SK-N-SH (cell line): ENCODE data around the gene RNU4-1. TPM values are rescaled to one million over a fixed set of nuclear protein-coding genes. Genes with fewer than 3 reads are reported as not detected.

Source experiments
- CTCF ChIA-PET: fragments of 300-600, 350-600 bp; formaldehyde crosslinking; extraction: SDS; loops from one replicate; lab custom pipeline; 2021; lab: Yijun Ruan, JAX
- POLR2A ChIA-PET: fragments of 350-600 bp; sonication (Branson Sonifier 250); formaldehyde crosslinking; extraction: SDS; loops from one replicate; lab custom pipeline; 2020; ENCODE audit warnings: antibody characterized with exemption, inconsistent platforms; lab: Yijun Ruan, JAX
- DNase-seq: peaks from one replicate; pipeline ENCODE4 v3.0.0; 2012
- H2AFZ ChIP-seq: fragments of 200-600 bp; sonication (generic); 2 replicates; pipeline ENCODE4 v1.8.1; 2016; ENCODE audit warnings: antibody characterized with exemption, mild to moderate bottlenecking, low read depth
- H3F3A ChIP-seq: fragments of 200-600 bp; sonication (generic); replicated peaks from 2 replicates; pipeline ENCODE3; 2016; ENCODE audit warnings: antibody characterized with exemption, mild to moderate bottlenecking; ENCODE audit not compliant: insufficient read depth
- H3K27ac ChIP-seq, 2 experiments: fragments of 200-500 bp in 1 of 2; fragments of 200-600 bp in 1 of 2; sonication (Bioruptor generic) in 1 of 2; sonication (generic), shearing (Covaris generic) in 1 of 2; 2 replicates each; pipeline versions ENCODE4 v1.5.1 to v1.6.1; 2014 to 2016; ENCODE audit warnings: low read depth in 2 of 2, inconsistent platforms in 1 of 2, low read length in 1 of 2, mild to moderate bottlenecking in 1 of 2, mixed read lengths in 1 of 2
- H3K27me3 ChIP-seq: fragments of 200-600 bp; sonication (generic), shearing (Covaris generic); 2 replicates; pipeline ENCODE4 v1.6.1; 2016; ENCODE audit warnings: mixed run types; ENCODE audit not compliant: insufficient read depth
- H3K36me3 ChIP-seq, 2 experiments: fragments of 200-500 bp in 1 of 2; fragments of 200-600 bp in 1 of 2; sonication (Bioruptor generic) in 1 of 2; sonication (generic) in 1 of 2; replicated peaks in 1 of 2; 2 replicates each; pipeline versions ENCODE3 to v1.5.1; 2014 to 2016; ENCODE audit warnings: low read length in 1 of 2, mild to moderate bottlenecking in 1 of 2; ENCODE audit not compliant: insufficient read depth in 2 of 2, control insufficient read depth in 1 of 2
- H3K4me1 ChIP-seq, 2 experiments: fragments of 200-500 bp in 1 of 2; fragments of 200-600 bp in 1 of 2; sonication (Bioruptor generic) in 1 of 2; sonication (generic), shearing (Covaris generic) in 1 of 2; 2 replicates each; pipeline versions ENCODE4 v1.5.1 to v1.6.1; 2014 to 2016; ENCODE audit warnings: low read depth in 1 of 2, low read length in 1 of 2, mixed run types in 1 of 2; ENCODE audit not compliant: insufficient read depth in 2 of 2, control insufficient read depth in 1 of 2
- H3K4me2 ChIP-seq: fragments of 200-600 bp; sonication (generic), shearing (Covaris generic); 2 replicates; pipeline ENCODE4 v1.6.1; 2017; ENCODE audit warnings: mixed run types
- H3K4me3 ChIP-seq, 2 experiments: fragments of 200-500 bp in 1 of 2; fragments of 200-600 bp in 1 of 2; sonication (Bioruptor generic) in 1 of 2; sonication (generic), shearing (Covaris generic) in 1 of 2; 2 replicates each; pipeline versions ENCODE4 v1.5.1 to v1.8.1; 2014 to 2016; ENCODE audit warnings: low read depth in 2 of 2, inconsistent platforms in 1 of 2, low read length in 1 of 2, mild to moderate bottlenecking in 1 of 2, mixed read lengths in 1 of 2, moderate library complexity in 1 of 2
- H3K79me2 ChIP-seq: fragments of 200-600 bp; sonication (generic); 2 replicates; pipeline ENCODE4 v1.8.1; 2017; ENCODE audit warnings: mild to moderate bottlenecking; ENCODE audit not compliant: insufficient read depth
- H3K9ac ChIP-seq: fragments of 200-600 bp; sonication (generic); 2 replicates; pipeline ENCODE4 v1.6.1; 2017; ENCODE audit warnings: mixed run types
- H3K9me2 ChIP-seq: fragments of 200-600 bp; sonication (generic); 2 replicates; pipeline ENCODE4 v1.6.1; 2017; ENCODE audit warnings: mixed run types
- H3K9me3 ChIP-seq: fragments of 200-600 bp; sonication (generic); 2 replicates; pipeline ENCODE4 v1.6.1; 2017; ENCODE audit warnings: mixed run types, mild to moderate bottlenecking, moderate library complexity
- H4K20me1 ChIP-seq: fragments of 200-600 bp; sonication (generic); 2 replicates; pipeline ENCODE4 v1.6.1; 2017; ENCODE audit warnings: mild to moderate bottlenecking, mixed run types; ENCODE audit not compliant: insufficient read depth
- EZH2phosphoT487 ChIP-seq: fragments of 200-600 bp; sonication (generic); IDR thresholded peaks from 2 replicates; pipeline ENCODE4 v1.6.1; 2017; ENCODE audit warnings: low read depth, mixed run types, mild to moderate bottlenecking, antibody characterized with exemption, moderate library complexity, borderline replicate concordance
- FOSL2 ChIP-seq: IDR thresholded peaks from 2 replicates; pipeline ENCODE4 v1.4.0; 2012; ENCODE audit warnings: low read depth, mild to moderate bottlenecking, moderate library complexity, borderline replicate concordance
- GABPA ChIP-seq: IDR thresholded peaks from 2 replicates; pipeline ENCODE4 v1.4.0; 2012; ENCODE audit warnings: low read depth, mild to moderate bottlenecking
- IRF3 ChIP-seq: fragments of 150-350 bp; IDR thresholded peaks from 2 replicates; pipeline ENCODE4 v1.6.1; 2016; ENCODE audit warnings: mild to moderate bottlenecking, low read depth, low read length
- JUND ChIP-seq: IDR thresholded peaks from 2 replicates; pipeline ENCODE4 v1.4.0; 2012
- RCOR1 ChIP-seq: fragments of 150-350 bp; IDR thresholded peaks from 2 replicates; pipeline ENCODE4 v1.6.1; 2017; ENCODE audit warnings: antibody characterized with exemption, low read length
- REST ChIP-seq: IDR thresholded peaks from 2 replicates; pipeline ENCODE4 v1.6.1; 2012; ENCODE audit warnings: mild to moderate bottlenecking, low read depth, low read length, moderate library complexity
- RFX5 ChIP-seq: IDR thresholded peaks from 2 replicates; pipeline ENCODE4 v1.6.1; 2012; ENCODE audit warnings: mild to moderate bottlenecking, improper control_type of control experiment, low read length
- SIN3A ChIP-seq: IDR thresholded peaks from 2 replicates; pipeline ENCODE4 v1.6.1; 2012; ENCODE audit warnings: low read depth, mild to moderate bottlenecking, low read length, moderate library complexity, borderline replicate concordance
- SMC3 ChIP-seq: IDR thresholded peaks from 2 replicates; pipeline ENCODE4 v1.6.1; 2012; ENCODE audit warnings: low read depth, low read length, improper control_type of control experiment
- TAF1 ChIP-seq: IDR thresholded peaks from 2 replicates; pipeline ENCODE4 v1.6.1; 2012; ENCODE audit warnings: low read depth, mild to moderate bottlenecking, low read length, moderate library complexity, borderline replicate concordance
- WGBS: methylation state at CpG from one replicate; pipeline ENCODE4 v1.1.6; 2017; ENCODE audit warnings: low lambda C conversion rate; 5-methylcytosine and 5-hydroxymethylcytosine counted together
- polyA plus RNA-seq, 3 experiments: library from polyadenylated mRNA; depleted of rRNA; stranded (reverse); fragments of >200 nt; gene quantifications; 2 replicates each; pipeline ENCODE4 v1.2.3, GENCODE V29; 2012

Gene RNU4-1
- polyA plus RNA-seq, 1 of the 3 experiments (the other 2 are of a cell fraction) = not detected

- Histone ChIP-seq H2AFZ (no peak overlapping the region), H3K4me2 (peak overlapping the region; percentile 80), H3K27ac (peak overlapping the region in 1 of 2 experiments; percentile 92; a peak in 2 of 4 replicates), H3K79me2 (peaks cover 98% of the 10 kb centered on the region), H3K9me2 (no peaks in the 10 kb centered on the region), H3K27me3 (no peaks in the 10 kb centered on the region), H3K36me3 (peaks cover 2 to 24% of the 10 kb centered on the region in 2 experiments), H3K4me1 (peaks cover 16 to 53% of the 10 kb centered on the region in 2 experiments; a peak in 3 of 4 replicates), H3K9ac (no peak overlapping the region), H4K20me1 (peaks cover 73% of the 10 kb centered on the region), H3K9me3 (no peaks in the 10 kb centered on the region), H3F3A (peaks cover 45% of the 10 kb centered on the region), H3K4me3 (no peak overlapping the region)
- CTCF ChIA-PET = interaction anchor here (1.1 to 21.5 kb wide), 4 partner anchors 7 to 57 kb away, joined by 4 to 618 read pairs (median 13); partner anchors contain the start of gene PXN
- POLR2A ChIA-PET = interaction anchor here (1.8 kb wide), 1 partner anchor 57 kb away, joined by 7 read pairs; the partner anchor contains the start of gene RPLP0
- no peak for DNase-seq
- WGBS = 95% methylated on average over 5 of the region's 5 CpGs
- TF ChIP-seq GABPA = no peak
- no peak for TF ChIP-seq TAF1
- no peak for TF ChIP-seq FOSL2
- TF ChIP-seq SIN3A = no peak
- no peak for TF ChIP-seq IRF3
- no peak for TF ChIP-seq JUND
- TF ChIP-seq RFX5 = no peak
- no peak for TF ChIP-seq EZH2phosphoT487
- TF ChIP-seq REST = no peak
- TF ChIP-seq SMC3 = no peak
- TF ChIP-seq RCOR1 = no peak
These were observed 34.6 kb downstream of the RNU4-1 start for GRCh38 chr12:120258323-120258896.
